PC-9 (cell line): ENCODE data around the gene NUP62.

ENCODE experiments used
- EZH2 ChIP-seq: fragments of 200-600 bp; sonication (generic); IDR thresholded peaks from 2 replicates; pipeline ENCODE4 v1.8.0; 2017; ENCODE audit warnings: antibody characterized with exemption, low read depth
- TF ChIP-seq, protein P1 (sequence below): fragments of 200-600 bp; sonication (generic); conservative IDR thresholded peaks from 2 replicates; pipeline ENCODE4 v1.6.1; 2017; ENCODE audit warnings: mixed run types, antibody characterized with exemption, mild to moderate bottlenecking, moderate library complexity

DNA sequence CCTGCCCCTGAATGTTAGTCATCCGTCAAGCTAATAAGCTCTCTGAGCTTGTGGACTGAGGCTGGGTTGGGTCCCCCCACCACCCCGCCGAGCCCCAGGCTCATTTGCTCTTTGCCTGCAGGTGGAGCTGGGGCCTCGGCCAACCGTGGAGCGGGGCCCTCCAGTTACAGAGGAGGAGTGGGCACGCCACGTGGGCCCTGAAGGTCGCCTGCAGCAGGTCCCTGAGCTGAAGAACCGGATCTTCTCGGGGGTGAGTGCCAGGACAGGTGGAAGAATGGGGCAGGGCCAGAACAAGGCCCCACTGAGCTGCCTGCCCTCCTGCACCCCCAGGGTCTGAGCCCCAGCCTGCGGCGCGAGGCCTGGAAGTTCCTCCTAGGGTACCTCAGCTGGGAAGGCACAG lies 46.7 kb downstream of the NUP62 start:
- TF ChIP-seq, protein P1, sequence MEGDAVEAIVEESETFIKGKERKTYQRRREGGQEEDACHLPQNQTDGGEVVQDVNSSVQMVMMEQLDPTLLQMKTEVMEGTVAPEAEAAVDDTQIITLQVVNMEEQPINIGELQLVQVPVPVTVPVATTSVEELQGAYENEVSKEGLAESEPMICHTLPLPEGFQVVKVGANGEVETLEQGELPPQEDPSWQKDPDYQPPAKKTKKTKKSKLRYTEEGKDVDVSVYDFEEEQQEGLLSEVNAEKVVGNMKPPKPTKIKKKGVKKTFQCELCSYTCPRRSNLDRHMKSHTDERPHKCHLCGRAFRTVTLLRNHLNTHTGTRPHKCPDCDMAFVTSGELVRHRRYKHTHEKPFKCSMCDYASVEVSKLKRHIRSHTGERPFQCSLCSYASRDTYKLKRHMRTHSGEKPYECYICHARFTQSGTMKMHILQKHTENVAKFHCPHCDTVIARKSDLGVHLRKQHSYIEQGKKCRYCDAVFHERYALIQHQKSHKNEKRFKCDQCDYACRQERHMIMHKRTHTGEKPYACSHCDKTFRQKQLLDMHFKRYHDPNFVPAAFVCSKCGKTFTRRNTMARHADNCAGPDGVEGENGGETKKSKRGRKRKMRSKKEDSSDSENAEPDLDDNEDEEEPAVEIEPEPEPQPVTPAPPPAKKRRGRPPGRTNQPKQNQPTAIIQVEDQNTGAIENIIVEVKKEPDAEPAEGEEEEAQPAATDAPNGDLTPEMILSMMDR, result no peak
- TF ChIP-seq EZH2, result no peak
